ENCODE measurements around the gene WWTR1.

Gene WWTR1

DNA sequence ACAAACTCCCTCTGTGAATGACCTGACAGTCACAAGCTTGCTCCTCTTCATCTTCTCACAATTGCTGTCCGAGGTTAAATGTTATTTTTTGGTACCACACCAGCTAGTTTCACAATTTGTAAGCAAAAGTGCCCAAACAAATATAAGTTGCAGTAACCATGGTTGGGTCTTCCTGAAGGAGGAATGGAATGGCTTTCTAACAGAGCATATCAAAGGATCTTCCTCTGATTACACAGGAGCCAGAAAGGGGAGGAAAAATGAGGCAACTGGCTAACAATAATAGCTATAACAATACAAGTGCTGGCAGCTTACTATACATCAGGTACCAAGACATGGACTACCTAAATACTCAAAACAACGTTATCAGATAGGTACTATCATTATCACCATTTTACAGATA is 90.4 kb downstream of the WWTR1 start:
- no peak for DNase-seq (ENCODE audit: low spot score)

DNA sequence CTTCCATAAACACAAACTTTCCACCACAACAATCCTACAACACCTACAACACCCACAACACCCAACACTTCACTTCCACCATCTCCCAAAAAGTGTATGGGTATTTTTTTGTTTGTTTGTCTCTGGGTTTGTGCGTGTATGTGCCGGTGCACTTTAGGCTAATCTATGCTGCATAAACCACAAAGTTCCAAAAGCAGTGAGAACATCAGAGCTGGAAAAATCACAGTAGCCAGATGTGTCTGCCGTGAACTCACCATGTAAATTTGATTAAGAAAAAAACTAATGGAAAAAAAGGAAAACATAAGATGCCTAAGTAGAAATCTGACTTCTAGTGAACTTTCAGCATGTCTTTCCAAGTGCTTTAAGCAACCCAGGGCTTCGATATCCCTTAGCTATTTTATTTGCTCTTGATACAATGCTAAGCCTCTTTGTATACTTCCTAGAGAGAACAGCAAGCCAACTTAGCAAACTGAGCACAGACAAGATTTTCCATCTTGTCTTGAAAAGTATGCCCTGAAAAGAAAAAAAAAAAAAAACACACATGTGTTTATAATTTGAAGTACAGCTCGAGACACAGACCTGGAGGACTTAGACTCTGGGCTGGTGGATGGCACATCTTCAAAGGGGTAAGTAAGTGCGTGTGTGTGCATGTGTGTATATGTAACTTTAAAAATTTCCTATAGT is 91.4 kb downstream of the WWTR1 start:
- DNase-seq (ENCODE audit: low spot score), result no peak

DNA sequence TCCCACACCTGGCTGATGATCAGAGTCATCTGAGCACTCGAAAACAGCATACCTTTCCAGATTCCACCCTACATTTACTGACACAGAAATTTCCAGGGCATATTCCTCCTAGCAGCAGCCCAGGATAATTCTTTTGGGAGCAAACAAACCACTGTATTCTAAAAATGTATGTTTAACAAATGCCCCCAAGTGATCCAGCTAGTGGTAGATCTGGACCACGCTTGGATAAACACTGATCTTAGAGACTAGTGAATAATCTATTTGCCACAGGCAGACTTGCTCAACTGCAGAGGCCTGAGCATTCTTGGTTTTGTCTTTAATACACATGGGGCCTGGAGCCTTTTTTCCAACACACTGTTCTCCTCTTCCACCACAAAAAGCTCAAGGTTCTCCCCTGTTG is 93.7 kb downstream of the WWTR1 start:
- no peak for DNase-seq (ENCODE audit: low spot score)

DNA sequence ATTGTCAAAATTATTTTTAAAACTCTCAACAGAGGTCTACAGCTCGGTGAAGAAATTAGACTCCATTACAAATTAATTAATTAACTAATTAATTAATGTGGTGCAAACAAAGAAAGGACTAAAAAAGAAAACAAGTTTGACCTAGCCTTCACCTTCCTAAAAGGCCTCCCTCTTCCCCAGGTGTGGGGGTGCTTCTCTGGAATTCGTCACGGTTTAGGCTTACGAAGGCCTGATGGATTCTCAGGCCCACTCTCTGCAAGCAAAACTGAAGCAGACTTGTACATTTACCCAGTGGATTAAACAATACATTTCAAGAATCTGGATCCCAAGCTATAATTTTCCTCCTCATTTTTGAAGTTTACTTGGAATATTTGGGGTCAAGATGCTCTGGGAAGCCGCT is 94.7 kb downstream of the WWTR1 start:
- no peak for DNase-seq (ENCODE audit: low spot score)

DNA sequence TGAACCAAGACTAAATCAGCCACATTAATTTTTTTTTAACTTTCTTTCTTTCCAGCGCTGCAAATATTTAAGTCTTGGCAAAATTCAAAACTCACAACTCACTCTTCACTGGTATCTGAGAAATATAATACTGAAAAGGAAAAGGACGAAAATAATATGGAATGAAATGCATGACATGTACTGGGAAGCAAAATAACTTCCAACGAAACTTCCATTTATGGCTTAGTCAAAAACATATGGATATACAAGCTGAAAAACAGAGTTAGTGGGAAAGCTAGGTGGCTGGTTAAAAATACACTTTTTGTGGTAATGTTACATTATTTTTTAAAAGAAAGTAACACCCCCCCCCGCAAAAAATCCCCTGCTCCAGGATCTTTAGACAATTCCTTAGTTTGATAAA is 97.2 kb downstream of the WWTR1 start:
- DNase-seq (ENCODE audit: low spot score), result no peak

DNA sequence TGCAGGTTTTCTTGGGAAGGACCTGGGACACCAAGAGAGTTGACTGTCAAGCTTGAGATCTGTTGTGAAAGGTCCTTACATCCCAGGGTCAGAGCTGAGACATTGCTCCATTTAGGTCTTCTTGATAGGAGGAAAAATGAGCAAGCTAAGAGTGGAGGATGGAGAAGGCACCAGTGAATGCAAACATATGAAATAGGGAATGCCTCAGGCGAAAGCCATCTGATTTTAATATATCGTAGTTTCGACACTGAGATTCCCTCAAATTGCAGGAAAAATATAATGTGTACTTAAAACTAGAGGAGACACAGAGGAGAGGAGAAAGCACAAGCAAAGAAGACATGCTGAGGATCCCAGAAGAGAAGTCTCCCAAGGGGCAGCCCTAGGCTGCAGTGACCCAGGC is 97.8 kb downstream of the WWTR1 start:
- DNase-seq (ENCODE audit: low spot score), result no peak

DNA sequence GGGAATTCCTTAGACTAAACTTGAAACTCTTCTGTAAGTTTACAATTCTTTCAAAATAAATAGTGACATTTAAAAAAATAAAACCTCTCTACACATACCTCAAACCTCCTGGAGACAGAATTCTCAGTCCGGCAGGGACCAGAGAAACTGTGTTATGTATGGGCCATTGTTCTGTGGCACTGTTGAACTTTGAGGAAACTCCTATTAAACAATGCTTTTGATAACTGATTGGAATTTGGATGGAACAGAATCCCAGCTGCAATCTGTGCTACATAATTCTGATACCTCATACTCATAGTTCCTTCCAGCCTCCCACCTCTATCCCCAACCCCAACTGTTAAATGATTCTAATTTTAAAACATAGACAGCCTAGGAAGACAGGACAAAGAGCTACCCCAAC is 98.3 kb downstream of the WWTR1 start:
- no peak for DNase-seq (ENCODE audit: low spot score)

DNA sequence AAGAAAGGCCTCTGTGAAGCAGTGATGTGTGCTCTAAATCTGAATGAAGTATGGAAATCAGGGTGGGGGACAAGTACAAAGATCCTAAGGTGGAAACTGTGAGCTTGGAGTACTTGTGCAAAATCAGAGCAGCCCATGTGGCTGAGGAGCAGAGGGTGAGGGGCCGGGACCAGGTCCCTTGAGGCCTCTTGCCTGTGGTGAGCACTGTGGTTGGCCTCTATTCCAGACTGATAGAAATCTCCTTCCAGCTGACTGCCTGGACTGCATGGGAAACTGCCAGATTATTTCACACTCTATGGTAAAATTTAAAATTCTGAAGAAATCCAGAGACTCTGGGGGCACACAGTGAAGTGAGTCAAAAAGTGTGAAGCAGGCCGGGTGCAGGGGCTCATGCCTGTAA is 101.9 kb downstream of the WWTR1 start:
- no peak for DNase-seq (ENCODE audit: low spot score)

DNA sequence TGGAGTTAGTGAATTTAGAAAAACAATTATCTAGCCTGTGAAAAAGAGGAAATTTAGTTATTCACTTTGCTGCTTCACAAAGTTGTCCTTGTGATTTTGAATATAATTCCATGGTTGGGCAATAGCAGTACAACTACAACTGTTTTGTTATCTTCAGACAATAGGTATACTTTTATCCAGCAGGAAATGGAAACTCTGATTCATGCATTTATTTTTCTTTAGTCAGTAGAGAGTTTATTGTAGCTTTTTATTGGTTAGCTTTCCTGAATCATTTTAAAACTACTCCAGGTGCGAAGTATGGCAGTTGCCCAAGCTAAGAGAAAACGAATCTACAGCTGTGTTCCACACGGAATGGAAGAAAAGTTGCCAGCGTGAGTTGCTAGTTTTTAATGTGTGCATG is 103.0 kb downstream of the WWTR1 start:
- DNase-seq (ENCODE audit: low spot score), result no peak

DNA sequence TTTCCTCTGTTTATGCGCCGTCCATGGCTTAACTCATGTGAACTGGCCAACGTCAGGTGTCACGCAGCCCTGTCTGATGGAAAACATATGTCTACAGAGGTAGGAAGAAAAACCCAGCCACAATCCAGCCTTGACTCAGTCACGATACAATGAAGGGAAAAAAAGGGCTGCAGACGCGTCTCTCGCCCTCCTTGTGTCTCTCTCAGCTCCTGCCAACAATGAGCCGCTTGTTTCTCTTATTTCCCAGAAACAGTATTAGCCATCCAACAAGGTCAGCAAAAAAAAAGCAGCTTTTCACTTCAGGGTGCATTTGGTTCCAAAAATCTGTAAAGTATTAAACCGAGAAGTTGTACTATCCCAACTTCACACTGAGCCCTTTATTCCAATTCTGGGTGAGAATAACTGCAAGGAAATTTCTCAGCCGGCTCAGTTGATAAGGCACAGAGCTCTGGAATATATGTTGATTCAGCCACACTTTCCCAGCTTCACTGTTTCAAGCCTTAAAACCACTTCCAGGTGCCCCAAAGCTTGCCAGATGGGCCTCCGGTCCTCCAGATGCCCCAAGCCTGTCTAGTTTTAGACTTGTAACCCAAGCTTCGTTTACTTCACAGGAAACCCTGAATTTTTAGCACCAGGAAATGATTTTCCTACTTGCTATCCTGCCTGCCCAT is 103.9 kb downstream of the WWTR1 start:
- no peak for DNase-seq (ENCODE audit: low spot score)

DNA sequence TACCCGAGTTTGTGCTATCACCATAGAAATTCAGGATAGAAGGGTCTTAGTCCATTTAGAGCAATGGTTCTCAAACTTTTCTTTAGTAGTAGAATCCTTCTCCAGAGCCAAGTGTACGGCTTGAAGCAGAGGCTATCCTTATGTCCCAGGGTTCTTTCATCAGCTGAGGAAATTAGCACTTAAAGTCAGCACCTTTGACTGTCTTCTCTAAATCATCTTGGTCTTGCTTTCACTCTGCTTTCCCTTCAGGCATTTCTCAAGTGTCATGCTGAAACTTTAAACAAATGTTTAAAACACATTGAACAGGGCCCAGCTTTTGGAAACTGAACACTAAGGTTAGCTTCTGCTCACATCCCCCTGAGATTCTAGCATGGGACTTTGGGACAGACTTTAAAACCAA is 105.1 kb downstream of the WWTR1 start:
- DNase-seq (ENCODE audit: low spot score), result no peak

DNA sequence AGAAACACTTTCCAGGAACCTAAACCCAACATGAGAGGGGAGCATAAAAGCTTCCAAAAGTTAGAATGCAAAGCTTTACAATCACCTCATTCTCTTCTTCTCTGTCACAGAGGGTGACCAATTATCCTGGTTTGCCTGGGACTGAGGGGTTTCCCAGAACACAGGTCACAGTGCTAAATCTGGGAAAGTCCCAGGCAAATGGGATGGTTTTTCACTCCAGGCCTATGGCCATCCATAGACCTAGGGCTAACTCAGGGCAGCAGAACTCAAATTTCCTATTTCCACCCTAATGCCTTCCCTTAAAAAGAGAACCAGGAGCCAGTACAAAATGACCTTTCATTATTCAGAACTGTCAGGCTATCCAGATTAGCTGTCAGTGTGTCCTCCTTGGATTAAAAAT is 106.3 kb downstream of the WWTR1 start:
- DNase-seq (ENCODE audit: low spot score), result no peak

DNA sequence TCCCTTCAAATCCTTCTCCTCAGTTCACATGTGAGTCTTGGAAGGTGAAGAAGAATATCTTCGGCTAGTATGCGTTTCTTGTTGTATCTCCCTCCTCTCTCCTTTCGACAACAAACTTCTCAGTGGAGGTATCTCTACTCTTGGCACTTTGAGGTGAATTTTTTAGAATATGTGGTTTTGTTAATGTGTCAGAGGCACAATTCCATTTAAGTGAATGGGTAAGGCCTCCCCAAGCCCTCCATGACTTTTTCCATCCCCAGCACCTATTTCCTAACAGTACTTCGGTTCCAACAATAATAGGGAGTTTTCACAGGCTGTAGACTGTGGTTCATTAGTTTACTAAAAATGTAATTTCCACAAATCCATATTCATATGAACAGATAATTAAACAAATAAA is 109.2 kb downstream of the WWTR1 start:
- DNase-seq (ENCODE audit: low spot score), result no peak

DNA sequence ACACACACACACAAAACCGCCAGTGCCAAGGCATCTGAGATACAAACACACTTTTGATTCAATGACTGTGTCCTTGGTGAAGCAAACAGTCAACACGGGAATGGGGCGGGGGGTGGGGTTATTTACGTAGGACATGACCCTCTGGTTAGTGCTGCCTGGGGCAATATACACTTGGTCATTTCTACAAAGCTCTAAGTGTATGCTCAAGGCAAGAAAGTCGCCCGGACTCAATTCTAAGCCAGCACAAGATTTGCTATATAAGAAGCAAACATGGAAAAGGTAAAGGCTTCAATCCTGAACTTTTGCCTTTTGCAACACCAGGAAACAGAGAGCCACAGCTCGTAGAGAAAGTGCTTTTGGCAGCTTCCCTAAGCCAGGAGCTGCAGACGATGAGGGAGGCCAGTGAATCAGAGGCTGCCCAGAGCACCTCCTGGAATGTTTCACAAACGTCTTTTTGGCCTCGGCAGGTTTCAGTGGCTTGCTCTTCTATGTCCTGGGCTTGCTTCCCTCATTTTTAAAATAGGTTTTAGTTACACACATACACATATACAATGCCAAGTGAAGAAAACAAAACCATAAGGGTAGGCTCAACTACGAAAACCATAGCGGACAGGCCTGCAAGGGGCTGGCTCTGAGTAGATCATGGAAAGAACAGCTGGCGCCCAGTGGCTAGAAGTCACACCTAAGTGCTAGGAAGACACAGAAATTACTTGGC is 109.7 kb downstream of the WWTR1 start:
- peak; percentile 56 for DNase-seq (ENCODE audit: low spot score)

DNA sequence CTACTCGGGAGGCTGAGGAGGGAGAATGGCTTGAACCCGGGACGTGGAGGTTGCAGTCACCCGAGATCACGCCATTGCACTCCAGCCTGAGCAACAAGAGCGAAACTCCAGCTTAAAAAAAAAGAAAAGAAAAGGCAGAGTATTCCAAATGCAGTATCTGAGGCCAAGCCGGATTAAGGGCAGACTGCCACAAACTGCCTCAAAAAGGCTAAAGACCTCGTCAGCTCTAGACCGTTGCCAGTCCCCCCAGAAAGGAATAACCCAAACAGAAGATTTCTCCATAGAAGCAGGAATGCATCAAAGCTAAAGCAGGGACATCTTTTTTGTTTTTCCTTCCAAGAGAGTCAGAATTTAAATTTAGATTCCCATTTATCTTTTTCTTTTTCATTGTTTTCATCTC is 110.4 kb downstream of the WWTR1 start:
- DNase-seq (ENCODE audit: low spot score), result no peak

DNA sequence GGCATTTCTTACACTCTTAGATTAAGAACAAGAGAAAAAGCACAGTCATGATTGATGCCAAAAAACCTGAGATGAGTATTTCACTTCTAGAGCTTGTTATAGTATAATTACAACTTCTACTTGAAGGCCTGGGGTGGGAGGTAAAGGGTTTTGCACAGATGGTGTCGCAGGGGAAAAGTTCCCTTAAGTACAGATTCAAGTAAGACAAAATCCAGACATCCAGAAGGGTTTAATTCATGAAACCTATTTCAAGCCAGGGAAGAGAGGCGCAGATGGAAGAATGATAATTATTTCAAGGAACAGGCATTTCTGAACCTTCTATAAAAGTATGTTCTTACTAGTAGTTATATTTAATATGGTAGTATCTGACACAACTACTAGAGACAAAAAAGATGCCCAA is 112.8 kb downstream of the WWTR1 start:
- no peak for DNase-seq (ENCODE audit: low spot score)

DNA sequence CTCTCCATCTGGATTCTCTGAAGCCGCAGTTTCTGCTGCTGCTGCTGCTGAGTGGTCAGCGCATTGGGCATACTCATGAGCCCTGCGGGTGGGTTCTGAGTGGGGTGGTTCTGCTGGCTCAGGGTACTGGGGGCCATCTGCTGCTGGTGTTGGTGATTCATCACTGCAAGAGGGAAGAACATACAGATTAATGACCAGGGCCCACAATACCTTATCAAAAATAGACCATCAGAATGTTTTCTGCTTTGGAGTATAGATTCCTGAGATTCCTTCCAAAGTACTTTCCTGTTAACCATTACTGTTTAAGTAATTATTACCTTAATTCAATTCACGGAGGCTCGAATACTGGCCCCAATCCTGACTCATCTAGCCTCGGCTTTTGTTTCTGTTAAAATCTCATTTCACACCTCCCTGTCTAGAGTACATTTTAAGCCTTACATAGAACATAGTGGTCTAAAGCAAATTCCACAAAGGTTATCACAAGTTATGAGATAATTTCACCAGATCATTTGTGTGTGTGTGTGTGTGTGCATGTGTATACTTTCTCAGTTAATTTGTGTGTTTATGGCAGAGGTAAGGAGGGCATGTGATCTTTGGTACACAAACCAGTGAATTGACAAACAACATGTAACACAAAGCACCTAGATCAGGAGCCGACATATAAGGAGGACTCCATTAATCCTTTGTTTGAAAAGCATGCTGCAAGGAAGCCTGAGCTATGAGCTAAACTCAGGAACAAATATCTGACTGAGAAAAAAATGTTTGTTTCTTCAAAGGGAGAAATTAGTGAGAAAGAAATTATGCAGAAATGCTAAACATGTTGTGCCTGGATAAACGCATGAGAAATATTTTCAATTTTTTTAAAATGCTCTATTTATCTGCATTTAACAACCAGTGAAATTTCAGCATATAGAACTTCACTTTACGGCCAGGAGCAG is 115.2 kb downstream of the WWTR1 start:
- DNase-seq (ENCODE audit: low spot score), result no peak

DNA sequence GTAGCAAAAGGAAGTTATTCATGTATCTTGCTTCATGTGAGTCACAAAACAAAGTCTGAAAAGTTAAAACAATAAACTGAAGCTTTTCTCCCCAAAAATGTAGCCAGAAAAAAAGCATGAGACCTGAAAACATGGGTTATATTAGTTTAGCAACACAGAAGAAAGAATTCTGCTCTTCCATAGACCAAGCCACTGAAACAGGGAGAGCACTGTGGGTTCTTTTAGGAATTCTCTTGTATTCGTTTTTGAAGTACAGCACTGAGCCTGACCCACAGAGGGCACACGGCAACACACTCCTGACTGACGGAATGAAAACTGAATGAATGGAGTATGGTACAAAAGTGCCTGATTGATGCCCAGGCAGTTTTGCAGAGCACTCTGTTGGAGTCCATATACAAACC is 116.7 kb downstream of the WWTR1 start:
- DNase-seq (ENCODE audit: low spot score), result no peak

DNA sequence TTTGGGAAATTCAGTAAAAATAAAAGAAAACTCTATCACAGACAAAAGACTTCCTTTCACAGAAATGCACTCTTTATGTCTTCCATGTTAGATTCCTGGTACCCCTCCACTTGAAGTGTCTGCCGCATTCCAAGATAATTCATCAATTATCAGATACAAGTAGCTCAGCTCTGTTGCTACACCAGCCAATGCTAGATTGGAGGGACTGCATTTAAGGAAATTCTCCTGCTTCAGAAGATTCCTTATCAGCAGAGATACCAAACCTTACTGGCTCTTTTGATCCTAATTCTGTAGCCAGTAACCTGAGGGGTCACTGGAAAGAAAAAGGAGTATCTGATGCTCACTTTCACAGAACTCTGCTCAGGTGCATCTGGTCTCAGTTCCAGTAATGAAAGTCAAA is 119.5 kb downstream of the WWTR1 start:
- no peak for DNase-seq (ENCODE audit: low spot score)

DNA sequence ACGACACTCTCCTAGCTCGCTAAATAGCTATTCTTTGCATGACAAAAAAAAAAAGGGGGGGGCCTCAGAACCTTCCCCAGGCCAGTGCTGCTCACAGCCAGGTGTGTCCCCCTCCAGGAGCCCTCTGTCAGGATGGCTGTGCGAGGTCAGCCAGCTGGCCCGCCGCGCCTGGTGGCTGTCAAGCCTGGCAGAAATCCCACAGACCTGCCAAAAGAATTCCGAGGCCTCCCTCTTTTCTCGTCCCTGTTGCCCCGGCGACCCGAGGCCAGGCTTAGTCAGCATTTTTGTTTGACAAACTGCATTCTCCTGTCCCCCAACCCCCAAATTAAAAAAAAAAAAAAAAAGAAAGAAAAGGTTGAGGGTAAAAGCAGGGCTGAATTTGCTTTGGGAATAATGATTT is 121.4 kb downstream of the WWTR1 start:
- DNase-seq (ENCODE audit: low spot score), result no peak

DNA sequence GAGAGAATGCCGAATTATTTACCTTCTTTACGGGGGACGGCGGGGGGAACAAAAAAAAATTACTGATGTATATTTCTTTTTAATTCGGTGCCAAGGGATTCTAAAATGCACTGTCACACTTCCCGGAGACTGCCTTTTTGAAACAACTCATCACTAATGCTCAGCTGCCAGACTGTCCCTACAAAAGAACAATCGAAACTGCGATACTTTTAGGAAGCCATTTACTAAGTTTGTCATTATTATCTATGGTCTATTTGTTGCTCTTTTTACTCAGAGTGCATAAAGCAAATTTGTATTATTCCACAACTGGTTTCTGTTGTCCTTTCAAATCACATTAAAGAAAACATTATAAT is 122.5 kb downstream of the WWTR1 start:
- no peak for DNase-seq (ENCODE audit: low spot score)

DNA sequence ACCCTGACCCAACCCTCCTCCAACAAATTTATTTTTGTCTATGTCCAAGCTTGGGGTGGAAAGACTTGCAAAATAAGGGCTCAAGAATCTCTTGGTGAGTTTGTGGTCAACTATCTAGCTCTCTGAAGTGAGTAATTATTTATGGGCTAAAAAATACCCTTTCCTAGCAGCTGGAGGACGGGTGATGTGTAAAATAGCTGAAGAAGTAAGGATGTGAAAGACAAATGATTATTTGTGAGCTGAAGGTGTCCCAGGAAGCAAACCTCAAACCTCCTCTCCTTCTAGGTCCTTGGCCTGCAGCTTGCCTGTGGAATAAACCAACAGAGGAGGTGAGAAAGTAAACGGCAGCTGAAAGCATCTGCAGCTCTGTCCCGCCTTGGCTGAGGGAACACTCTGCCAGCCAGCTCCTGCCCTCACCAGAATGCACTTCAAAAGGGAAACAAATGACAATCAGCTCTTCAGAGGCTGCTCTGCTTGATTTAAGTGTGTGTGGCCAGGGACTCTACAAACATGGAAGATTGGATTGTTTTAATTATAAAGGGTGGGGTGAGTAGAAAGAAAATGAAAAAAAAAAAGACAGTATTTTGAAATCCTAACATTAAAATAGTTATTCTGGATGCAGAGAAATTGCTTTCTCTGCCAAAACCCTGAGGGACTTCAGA is 123.0 kb downstream of the WWTR1 start:
- DNase-seq (ENCODE audit: low spot score), result no peak

Measured in hepatic stellate cell (primary cell).